Activated CD4-positive, alpha-beta T cell treated with anti-CD3 and anti-CD28 coated beads, Interleukin-2, amount 10 ng/mL, durations not matched to agents 24 days and 14 days (primary cell): Measurements from ENCODE around the gene UBAP2. TPM values are rescaled to one million over a fixed set of nuclear protein-coding genes. Genes with fewer than 3 reads are reported as not detected.
A peak's percentile ranks its signal among the peaks of the same experiment; 100 is the strongest.

Experiments used
- DNase-seq: peaks from one replicate; pipeline ENCODE4 v3.0.0; 2022
- H3K27ac Mint-ChIP-seq: one replicate; pipeline ENCODE4 v1.8.0; 2022; ENCODE audit warnings: mild to moderate bottlenecking, mixed read lengths
- H3K27me3 Mint-ChIP-seq: one replicate; pipeline ENCODE4 v1.8.0; 2022; ENCODE audit warnings: mixed read lengths
- H3K36me3 Mint-ChIP-seq: one replicate; pipeline ENCODE4 v1.8.0; 2022; ENCODE audit warnings: low read depth, mild to moderate bottlenecking, mixed read lengths
- H3K4me1 Mint-ChIP-seq: one replicate; pipeline ENCODE4 v1.8.0; 2021; ENCODE audit warnings: mixed read lengths
- H3K4me3 Mint-ChIP-seq: one replicate; pipeline ENCODE4 v1.8.0; 2022; ENCODE audit warnings: mild to moderate bottlenecking, moderate library complexity, mixed read lengths
- H3K9me3 Mint-ChIP-seq: one replicate; pipeline ENCODE4 v1.8.0; 2021; ENCODE audit warnings: mixed read lengths
- intact Hi-C: fragments of 100-400 bp; cut with micrococcal nuclease; formaldehyde crosslinking; loops from one replicate; pipeline ENCODE4 v1.15.1; 2023
- total RNA-seq: library from RNA; stranded (reverse); gene quantifications from 2 replicates; pipeline ENCODE4 v1.2.3, GENCODE V29; 2022

The UBAP2 gene
- total RNA-seq, 1 donor from 2014 or later, result 55.6 TPM

DNA sequence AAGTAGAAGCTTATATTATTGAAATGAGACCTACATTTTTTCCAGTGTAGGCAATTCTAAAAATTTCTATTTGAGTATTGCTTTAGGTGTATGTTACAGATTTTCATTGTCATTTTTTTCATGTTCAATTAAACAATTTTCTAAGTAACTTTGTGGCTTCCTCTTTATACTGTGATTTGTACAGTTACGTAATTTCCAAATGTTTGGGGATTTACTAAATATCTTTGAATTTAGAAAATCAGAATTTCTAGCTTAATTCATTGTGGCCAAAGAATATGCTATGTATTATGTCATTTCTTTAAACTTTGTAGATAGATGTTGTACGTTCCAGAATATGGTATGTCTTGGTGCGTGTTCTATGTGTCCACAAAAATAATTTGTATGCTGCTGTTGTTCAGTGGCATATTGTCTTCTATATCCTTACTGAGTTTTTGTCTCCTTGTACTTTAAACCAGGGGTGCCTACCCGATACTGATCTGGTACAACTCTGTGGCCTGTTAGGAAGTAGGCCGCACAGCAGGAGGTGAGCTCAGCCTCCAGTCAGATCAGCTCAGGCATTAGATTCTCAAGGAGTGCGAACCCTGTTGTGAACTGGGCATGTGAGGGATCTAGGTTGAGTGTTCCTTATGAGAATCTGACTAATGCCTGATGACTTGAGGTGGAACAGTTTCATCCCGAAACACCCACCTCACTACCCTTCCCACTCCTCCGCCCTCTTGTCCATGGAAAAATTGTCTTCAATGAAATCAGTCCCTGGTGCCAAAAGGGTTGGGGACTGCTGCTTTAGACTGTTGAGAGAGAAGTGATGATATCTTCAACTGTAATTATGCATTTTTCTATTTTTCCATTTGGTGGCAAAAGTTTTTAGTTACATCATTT, 168.2 kb downstream of the UBAP2 start:
- H3K4me3 Mint-ChIP-seq, result no peak overlapping the region

DNA sequence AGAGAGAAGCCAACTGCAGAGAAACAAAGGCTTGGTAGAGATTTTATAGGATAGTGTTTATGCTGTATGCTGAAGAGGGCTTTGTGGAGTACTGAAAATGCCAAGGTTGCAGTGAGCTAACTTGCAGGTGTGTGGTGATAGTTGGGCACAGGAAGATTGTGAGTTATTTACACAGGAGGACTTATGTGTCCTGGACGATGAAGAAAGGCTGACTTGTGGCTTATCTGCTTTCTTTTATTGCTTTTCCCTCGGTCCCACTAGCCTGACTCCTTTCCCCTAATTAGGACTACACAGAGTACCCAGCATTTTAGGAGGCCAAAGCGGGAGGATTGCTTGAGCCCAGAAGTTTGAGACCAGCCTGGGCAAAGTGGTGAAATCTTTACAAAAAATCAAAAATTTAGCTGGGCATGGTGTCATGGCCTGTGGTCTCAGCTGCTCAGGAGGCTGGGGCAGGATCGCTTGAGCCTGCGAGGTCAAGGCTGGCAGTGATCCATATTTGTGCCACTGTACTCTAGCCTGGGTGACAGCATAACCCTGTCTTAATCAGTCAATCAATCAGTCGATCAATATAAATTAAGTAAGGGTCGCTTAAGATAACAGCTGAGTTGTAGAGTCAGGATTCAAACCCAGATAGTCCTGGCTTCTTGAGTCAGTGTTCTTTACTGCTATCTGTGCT, 169.9 kb downstream of the UBAP2 start:
- intact Hi-C loops, result no loop called here
- Mint-ChIP-seq H3K36me3 (peaks cover 8% of the 10 kb centered on the region), H3K9me3 (no peaks in the 10 kb centered on the region)

More for the DNA sequence above, 168.2 kb downstream of the UBAP2 start:
- Mint-ChIP-seq H3K36me3 (peaks cover 8% of the 10 kb centered on the region), H3K4me1 (peaks cover 26% of the 10 kb centered on the region), H3K27ac (peak overlapping the region; percentile 94), H3K9me3 (no peaks in the 10 kb centered on the region), H3K27me3 (no peaks in the 10 kb centered on the region)
- no peak for DNase-seq
- intact Hi-C loops, result loop anchor here (2.0 kb wide), 1 partner anchor 64 kb away; the partner anchor contains the start of gene UBE2R2

DNA sequence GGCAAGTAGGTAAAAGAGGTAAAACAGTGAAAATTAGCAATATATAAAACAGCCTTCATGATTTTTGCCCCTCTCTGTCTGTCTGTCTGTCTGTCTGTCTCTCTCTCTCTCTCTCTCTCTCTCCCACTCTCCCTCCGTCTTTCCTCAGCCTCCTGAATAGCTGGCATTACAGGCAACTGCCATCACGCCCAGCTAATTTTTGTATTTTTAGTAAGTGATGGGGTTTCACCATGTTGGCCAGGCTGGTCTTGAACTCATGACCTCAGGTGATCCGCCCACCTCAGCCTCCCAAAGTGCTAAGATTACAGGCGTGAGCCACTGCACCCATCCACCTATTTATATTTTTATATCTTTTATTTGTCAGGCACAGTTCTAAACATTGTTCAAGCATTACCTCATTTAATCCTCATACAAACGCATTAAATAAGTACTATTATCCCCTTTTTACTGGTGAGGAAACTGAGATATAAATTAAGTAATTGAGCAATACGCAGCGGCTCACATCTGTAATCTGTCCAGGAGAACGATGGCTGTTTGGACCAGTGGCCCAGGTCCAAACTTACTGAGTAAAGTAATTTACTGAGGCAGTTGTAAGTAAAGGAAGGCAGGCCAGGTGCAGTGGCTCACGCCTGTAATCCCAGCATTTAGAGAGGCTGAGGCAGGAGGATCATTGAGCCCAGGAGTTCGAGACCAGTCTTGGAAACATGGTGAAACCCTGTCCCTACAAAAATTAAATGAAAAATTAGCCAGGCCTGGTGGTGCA, 170.8 kb downstream of the UBAP2 start:
- no peak overlapping the region for H3K4me3 Mint-ChIP-seq
- intact Hi-C loops, result no loop called here
- peaks cover 6% of the 10 kb centered on the region for H3K36me3 Mint-ChIP-seq
- no peaks in the 10 kb centered on the region for H3K27me3 Mint-ChIP-seq
- H3K9me3 Mint-ChIP-seq, result no peaks in the 10 kb centered on the region
- no peak for DNase-seq
- H3K27ac Mint-ChIP-seq, result no peak overlapping the region
- peaks cover 20% of the 10 kb centered on the region for H3K4me1 Mint-ChIP-seq

More for the DNA sequence above, 169.9 kb downstream of the UBAP2 start:
- Mint-ChIP-seq H3K27me3 (no peaks in the 10 kb centered on the region), H3K27ac (no peak overlapping the region), H3K4me1 (peaks cover 24% of the 10 kb centered on the region), H3K4me3 (no peak overlapping the region)
- DNase-seq, result no peak

Other genes with a start within 250 kb of the UBAP2 start
- gene UBE2R2, start 231.7 kb downstream of the UBAP2 start, total RNA-seq, result 41.6 and 41.9 TPM in 2 replicates
- 45.6 and 51.9 TPM in 2 replicates for gene DCAF12, start 77.8 kb upstream of the UBAP2 start, total RNA-seq
- gene UBAP1, start 130.2 kb upstream of the UBAP2 start, total RNA-seq, result 30.9 and 32.5 TPM in 2 replicates